Neuronal stem cell (in vitro differentiated cells): Measurements from ENCODE around the gene TRIM14.
A peak's percentile ranks its signal among the peaks of the same experiment; 100 is the strongest.

Experiments used
- DNase-seq: peaks from one replicate; pipeline ENCODE4 v3.0.0-alpha.2; 2013; ENCODE audit warnings: low spot score
- H2AFZ ChIP-seq: one replicate; pipeline ENCODE4 v1.6.1; 2013; ENCODE audit warnings: mild to moderate bottlenecking, low read length, inconsistent platforms
- H2AK5ac ChIP-seq: 2 replicates; pipeline ENCODE4 v1.6.1; 2013; ENCODE audit warnings: low read depth, mild to moderate bottlenecking, inconsistent platforms, low read length, moderate library complexity, mixed read lengths
- H2BK120ac ChIP-seq: 2 replicates; pipeline ENCODE4 v1.6.1; 2013; ENCODE audit warnings: low read depth, mild to moderate bottlenecking, inconsistent platforms, low read length, moderate library complexity, mixed read lengths
- H2BK12ac ChIP-seq: one replicate; pipeline ENCODE4 v1.6.1; 2013; ENCODE audit warnings: low read length, inconsistent platforms
- H2BK15ac ChIP-seq: 2 replicates; pipeline ENCODE4 v1.6.1; 2013; ENCODE audit warnings: mild to moderate bottlenecking, low read length, inconsistent platforms, mixed read lengths
- H2BK5ac ChIP-seq: one replicate; pipeline ENCODE4 v1.6.1; 2013; ENCODE audit warnings: inconsistent platforms, mild to moderate bottlenecking, low read length, moderate library complexity
- H3K14ac ChIP-seq: one replicate; pipeline ENCODE4 v1.6.1; 2013; ENCODE audit warnings: low read length, inconsistent platforms
- H3K18ac ChIP-seq: 2 replicates; pipeline ENCODE4 v1.6.1; 2013; ENCODE audit warnings: low read length, inconsistent platforms
- H3K23ac ChIP-seq: 2 replicates; pipeline ENCODE4 v1.6.1; 2013; ENCODE audit warnings: low read depth, mild to moderate bottlenecking, mixed read lengths, low read length, inconsistent platforms; ENCODE audit not compliant: poor library complexity
- H3K27ac ChIP-seq: replicated peaks from 3 replicates; pipeline ENCODE4 v1.5.1; 2013; ENCODE audit warnings: low read length, inconsistent platforms
- H3K27me3 ChIP-seq, 3 experiments: 2 replicates each; pipeline ENCODE4 v1.6.1; 2013; ENCODE audit warnings: low read length in 3 of 3, mild to moderate bottlenecking in 2 of 3, inconsistent platforms in 1 of 3, low read depth in 1 of 3, mixed read lengths in 1 of 3, moderate library complexity in 1 of 3; ENCODE audit not compliant: control insufficient read depth in 3 of 3, insufficient read depth in 3 of 3
- H3K36me3 ChIP-seq, 2 donors: replicated peaks in 1 of 2; 2 replicates each; pipeline ENCODE4 v1.6.1; 2013; ENCODE audit warnings: low read length in 2 of 2; ENCODE audit not compliant: control insufficient read depth in 2 of 2, insufficient read depth in 2 of 2
- H3K4ac ChIP-seq: 2 replicates; pipeline ENCODE4 v1.6.1; 2013; ENCODE audit warnings: inconsistent platforms, mild to moderate bottlenecking, low read length, moderate library complexity
- H3K4me1 ChIP-seq, 2 donors: 1 replicate in 1 of 2; 2 replicates in 1 of 2; pipeline ENCODE4 v1.6.1; 2013; ENCODE audit warnings: low read length in 2 of 2, low read depth in 1 of 2; ENCODE audit not compliant: control insufficient read depth in 2 of 2, insufficient read depth in 1 of 2
- H3K4me2 ChIP-seq: one replicate; pipeline ENCODE4 v1.6.1; 2013; ENCODE audit warnings: mild to moderate bottlenecking, low read length, inconsistent platforms; ENCODE audit not compliant: insufficient read depth, poor library complexity, severe bottlenecking
- H3K4me3 ChIP-seq, 2 donors: 2 replicates each; pipeline ENCODE4 v1.5.1; 2013; ENCODE audit warnings: low read length in 2 of 2, mild to moderate bottlenecking in 2 of 2, inconsistent platforms in 1 of 2, moderate library complexity in 1 of 2
- H3K79me1 ChIP-seq: one replicate; pipeline ENCODE4 v1.6.1; 2013; ENCODE audit warnings: low read depth, mild to moderate bottlenecking, inconsistent platforms, low read length, moderate library complexity
- H3K9ac ChIP-seq: one replicate; pipeline ENCODE4 v1.6.1; 2013; ENCODE audit warnings: mild to moderate bottlenecking, low read depth, low read length, inconsistent platforms; ENCODE audit not compliant: poor library complexity
- H3K9me3 ChIP-seq, 2 donors: replicated peaks in 1 of 2; 2 replicates each; pipeline versions ENCODE3 to v1.6.1; 2013; ENCODE audit warnings: low read length in 2 of 2, mild to moderate bottlenecking in 2 of 2, inconsistent platforms in 1 of 2, low read depth in 1 of 2, mixed read lengths in 1 of 2, moderate library complexity in 1 of 2; ENCODE audit not compliant: control insufficient read depth in 2 of 2, insufficient read depth in 1 of 2
- H4K8ac ChIP-seq: one replicate; pipeline ENCODE4 v1.6.1; 2013; ENCODE audit warnings: low read depth, mild to moderate bottlenecking, inconsistent platforms, low read length, moderate library complexity
- H4K91ac ChIP-seq: one replicate; pipeline ENCODE4 v1.6.1; 2013; ENCODE audit warnings: low read length, low read depth, mild to moderate bottlenecking, inconsistent platforms; ENCODE audit not compliant: poor library complexity
- WGBS, 2 donors: extraction: QIAGEN DNeasy Blood & Tissue Kit; methylation state at CpG; one replicate each; pipeline ENCODE4 v1.1.7; 2013; ENCODE audit warnings: missing lambda C conversion rate in 2 of 2, mixed read lengths in 1 of 2; ENCODE audit not compliant: insufficient read length in 2 of 2, insufficient replicate concordance in 1 of 2; ENCODE audit errors: extremely low coverage in 2 of 2; 5-methylcytosine and 5-hydroxymethylcytosine counted together

The TRIM14 gene

GRCh38 chr9:98049288-98050072 is 69.5 kb downstream of the TRIM14 start:
- Histone ChIP-seq H3K9me3 (no peaks in the 10 kb centered on the region), H2BK12ac (no peak overlapping the region), H3K9ac (no peak overlapping the region), H3K4me1 (no peaks in the 10 kb centered on the region), H2BK15ac (no peak overlapping the region), H3K27ac (no peak overlapping the region), H2AFZ (peak overlapping the region; percentile 1), H4K91ac (no peak overlapping the region), H3K27me3 (peaks cover 0 to 27% (median 0%) of the 10 kb centered on the region in 3 experiments), H3K79me1 (no peaks in the 10 kb centered on the region), H3K18ac (no peak overlapping the region), H3K4ac (no peak overlapping the region), H4K8ac (no peak overlapping the region), H3K14ac (no peak overlapping the region), H2BK5ac (no peak overlapping the region), H2BK120ac (no peak overlapping the region), H3K4me3 (no peak overlapping the region), H3K23ac (no peak overlapping the region), H2AK5ac (no peak overlapping the region), H3K4me2 (no peak overlapping the region), H3K36me3 (no peaks in the 10 kb centered on the region)
- no CpG with 5 or more reads among the region's 1 CpG for WGBS, 2 donors
- no peak for DNase-seq

- Histone ChIP-seq H2BK15ac (no peak overlapping the region), H3K79me1 (no peaks in the 10 kb centered on the region), H3K27ac (no peak overlapping the region), H3K9me3 (no peaks in the 10 kb centered on the region), H2AFZ (no peak overlapping the region), H3K27me3 (peaks cover 0 to 11% (median 0%) of the 10 kb centered on the region in 3 experiments), H2BK5ac (no peak overlapping the region), H3K4ac (no peak overlapping the region), H3K18ac (no peak overlapping the region), H3K4me1 (no peaks in the 10 kb centered on the region), H2BK120ac (no peak overlapping the region), H2BK12ac (no peak overlapping the region), H3K36me3 (no peaks in the 10 kb centered on the region), H3K14ac (no peak overlapping the region), H3K23ac (no peak overlapping the region), H4K8ac (no peak overlapping the region), H2AK5ac (no peak overlapping the region), H4K91ac (no peak overlapping the region), H3K4me2 (no peak overlapping the region), H3K9ac (no peak overlapping the region), H3K4me3 (no peak overlapping the region)
- DNase-seq, result no peak
- WGBS, 2 donors, result no CpG with 5 or more reads among the region's 5 CpGs
Measured at GRCh38 chr9:98047002-98047401, 72.0 kb downstream of the TRIM14 start.

- no peak overlapping the region for H2BK5ac ChIP-seq
- H3K4me1 ChIP-seq, result no peaks in the 10 kb centered on the region
- H3K9ac ChIP-seq, result no peak overlapping the region
- H2BK120ac ChIP-seq, result no peak overlapping the region
- no peak overlapping the region for H4K8ac ChIP-seq
- WGBS, 2 donors, result no CpG with 5 or more reads among the region's 9 CpGs
- H3K79me1 ChIP-seq, result no peaks in the 10 kb centered on the region
- DNase-seq, result no peak
- no peak overlapping the region for H2BK15ac ChIP-seq
- no peak overlapping the region for H3K27ac ChIP-seq
- no peak overlapping the region for H2AFZ ChIP-seq
- H3K9me3 ChIP-seq, result no peaks in the 10 kb centered on the region
- no peak overlapping the region for H3K14ac ChIP-seq
- H3K23ac ChIP-seq, result no peak overlapping the region
- no peak overlapping the region for H4K91ac ChIP-seq
- no peak overlapping the region for H2BK12ac ChIP-seq
- H3K4ac ChIP-seq, result no peak overlapping the region
- peaks cover 0 to 4% (median 0%) of the 10 kb centered on the region in 3 experiments for H3K27me3 ChIP-seq
- no peak overlapping the region for H3K4me3 ChIP-seq
- no peak overlapping the region for H2AK5ac ChIP-seq
- H3K36me3 ChIP-seq, result no peaks in the 10 kb centered on the region
- H3K4me2 ChIP-seq, result no peak overlapping the region
- no peak overlapping the region for H3K18ac ChIP-seq
Measured at GRCh38 chr9:98046180-98046543, 72.9 kb downstream of the TRIM14 start.

- no peak overlapping the region for H2AK5ac ChIP-seq
- H2BK5ac ChIP-seq, result no peak overlapping the region
- no peak overlapping the region for H3K4me2 ChIP-seq
- H2BK120ac ChIP-seq, result no peak overlapping the region
- no peak overlapping the region for H3K4me3 ChIP-seq
- no peak overlapping the region for H3K27ac ChIP-seq
- H3K4ac ChIP-seq, result no peak overlapping the region
- no peak overlapping the region for H3K23ac ChIP-seq
- peaks cover 0 to under 1% (median 0%) of the 10 kb centered on the region in 3 experiments for H3K27me3 ChIP-seq
- WGBS, 2 donors, result no CpG with 5 or more reads among the region's 6 CpGs
- H3K9ac ChIP-seq, result no peak overlapping the region
- H3K4me1 ChIP-seq, result no peaks in the 10 kb centered on the region
- no peak overlapping the region for H3K14ac ChIP-seq
- no peak overlapping the region for H4K91ac ChIP-seq
- H2AFZ ChIP-seq, result peak overlapping the region; percentile 30
- H4K8ac ChIP-seq, result no peak overlapping the region
- H2BK12ac ChIP-seq, result no peak overlapping the region
- H2BK15ac ChIP-seq, result no peak overlapping the region
- H3K36me3 ChIP-seq, result no peaks in the 10 kb centered on the region
- H3K79me1 ChIP-seq, result no peaks in the 10 kb centered on the region
- H3K18ac ChIP-seq, result no peak overlapping the region
- H3K9me3 ChIP-seq, result no peaks in the 10 kb centered on the region
- no peak for DNase-seq
Measured at GRCh38 chr9:98045234-98046179, 73.5 kb downstream of the TRIM14 start.
